8988T (cell line): Measurements from ENCODE around the gene MSI2.

Experiments used
- DNase-seq: peaks from one replicate; pipeline ENCODE4 v3.0.0; 2011

The MSI2 gene

DNA sequence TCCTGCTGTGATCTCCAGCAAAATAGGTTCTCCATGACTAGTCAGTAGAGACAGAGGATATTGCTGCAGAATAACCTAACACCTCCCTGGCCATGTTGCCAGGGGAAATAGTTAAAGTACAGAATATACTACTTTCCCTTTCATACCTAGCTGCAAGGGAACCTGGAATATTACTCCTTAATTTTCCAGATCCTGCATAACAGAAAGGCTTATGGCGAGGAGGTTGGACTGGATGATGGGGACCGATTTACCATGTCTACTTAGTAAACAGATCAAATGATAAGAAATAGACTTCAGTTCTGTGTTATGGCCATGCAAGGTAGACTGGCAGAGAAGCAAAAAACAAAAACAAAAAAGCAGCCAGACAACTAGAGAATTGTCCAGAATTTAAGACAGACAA, 117.4 kb downstream of the MSI2 start:
- no peak for DNase-seq

DNA sequence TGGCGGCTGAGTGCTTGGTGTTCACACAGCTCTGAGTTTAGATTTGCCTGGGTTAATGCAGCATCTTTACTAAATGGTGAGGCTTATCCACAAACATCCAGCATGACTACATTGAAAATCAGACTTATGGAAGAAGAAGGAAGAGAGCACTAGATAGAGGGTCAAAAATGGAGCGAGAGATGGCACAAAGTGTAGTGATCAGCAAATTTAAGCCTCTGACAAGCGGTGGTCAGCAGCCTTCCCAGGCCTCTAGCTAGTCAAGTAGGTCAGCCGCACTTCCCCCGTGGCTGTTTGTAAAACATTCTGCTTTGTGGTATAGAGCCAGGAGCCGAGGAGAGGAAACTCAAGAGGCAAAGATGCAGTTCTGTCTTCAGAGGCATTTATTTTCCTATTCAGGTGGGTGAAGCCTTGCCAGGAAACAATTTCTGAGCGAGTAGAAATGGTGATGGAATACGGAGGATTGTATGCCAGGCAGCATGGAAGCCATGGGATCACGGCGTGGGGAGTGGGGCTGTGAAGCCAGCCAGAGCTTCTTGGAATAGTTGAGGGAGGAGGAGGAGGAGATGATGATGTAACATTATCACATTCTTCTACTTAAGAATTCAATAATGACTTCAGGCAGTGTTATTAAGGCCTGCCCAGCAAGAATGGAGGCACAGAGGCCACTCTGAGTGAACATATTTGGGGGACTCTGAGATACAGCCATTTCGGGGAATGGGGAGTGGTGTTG, 118.9 kb downstream of the MSI2 start:
- DNase-seq, result no peak

GRCh38 chr17:57375770-57376225, 119.5 kb downstream of the MSI2 start:
- no peak for DNase-seq

DNA sequence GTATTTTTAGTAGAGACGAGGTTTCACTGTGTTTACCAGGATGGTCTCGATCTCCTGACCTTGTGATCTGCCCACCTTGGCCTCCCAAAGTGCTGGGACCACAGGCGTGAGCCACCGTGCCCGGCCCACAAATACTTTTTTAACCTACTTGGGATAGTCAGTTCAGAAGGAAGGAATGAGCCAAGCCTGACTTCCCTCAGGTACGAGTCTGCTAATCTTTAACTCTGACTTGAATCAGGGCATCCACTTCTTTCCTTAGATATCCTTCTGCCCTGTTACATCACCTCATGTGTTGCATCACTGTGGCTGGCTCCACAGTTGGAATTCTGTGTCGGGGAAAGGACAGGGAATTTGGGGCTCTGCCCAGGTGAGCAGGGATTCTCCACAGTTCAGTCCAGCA, 120.8 kb downstream of the MSI2 start:
- DNase-seq, result no peak

DNA sequence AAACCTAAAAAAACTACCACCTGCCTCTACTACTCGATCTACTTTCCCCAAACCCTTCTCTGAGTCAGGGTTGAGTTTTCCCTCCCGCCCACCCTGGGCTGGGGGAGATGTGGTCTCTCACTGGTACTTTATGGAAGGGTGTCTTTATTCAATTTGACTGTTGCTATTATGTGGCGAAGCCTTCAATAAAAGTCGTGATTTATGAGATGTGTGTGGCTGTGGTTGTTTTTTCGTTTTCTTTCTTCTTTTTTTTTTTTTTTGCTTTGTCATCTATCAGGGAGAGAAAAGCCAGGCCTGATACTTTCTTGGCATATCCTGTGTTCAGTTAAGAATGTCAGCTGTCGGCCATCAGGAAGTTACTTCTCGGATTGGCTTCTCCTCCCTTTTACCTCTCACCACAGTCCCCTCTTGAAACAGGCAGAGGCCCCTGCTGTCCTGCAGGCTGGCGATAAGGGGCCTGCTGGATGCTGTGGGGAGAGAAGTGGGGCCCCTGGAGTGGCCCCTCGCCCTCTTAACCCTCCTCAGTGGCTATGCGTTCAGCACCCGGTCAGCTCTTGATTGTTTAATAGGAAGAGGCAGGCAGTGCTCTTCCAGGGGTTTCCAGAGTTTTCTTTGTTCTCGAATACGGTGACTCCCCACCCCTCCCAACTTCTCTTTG, 123.0 kb downstream of the MSI2 start:
- no peak for DNase-seq

DNA sequence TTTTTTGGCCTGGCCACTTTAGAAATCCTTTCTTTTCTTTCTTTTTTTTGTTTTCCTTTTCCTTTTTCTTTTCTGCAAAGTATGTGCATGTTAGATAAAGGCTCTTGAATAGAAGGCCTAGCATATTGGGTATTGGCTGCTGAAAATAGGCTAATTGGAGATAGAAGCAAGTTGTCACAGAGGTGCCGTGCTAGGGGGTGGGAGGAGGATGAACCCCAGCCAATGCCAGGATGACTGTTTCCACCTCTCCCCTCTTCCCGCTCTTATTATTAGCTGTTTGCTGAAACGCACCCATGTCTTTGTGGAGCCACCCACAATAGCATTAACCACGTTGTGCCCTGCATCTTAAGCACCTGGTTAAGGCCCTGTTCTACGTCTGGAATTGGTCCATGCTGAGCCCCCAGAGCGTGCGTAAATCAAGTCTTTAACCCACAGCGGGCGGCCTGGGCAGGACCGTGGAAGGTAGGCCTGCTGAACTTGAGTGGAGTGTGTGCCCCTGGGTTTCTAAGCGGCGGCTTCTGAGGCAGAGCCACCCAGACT, 123.6 kb downstream of the MSI2 start:
- DNase-seq, result no peak

DNA sequence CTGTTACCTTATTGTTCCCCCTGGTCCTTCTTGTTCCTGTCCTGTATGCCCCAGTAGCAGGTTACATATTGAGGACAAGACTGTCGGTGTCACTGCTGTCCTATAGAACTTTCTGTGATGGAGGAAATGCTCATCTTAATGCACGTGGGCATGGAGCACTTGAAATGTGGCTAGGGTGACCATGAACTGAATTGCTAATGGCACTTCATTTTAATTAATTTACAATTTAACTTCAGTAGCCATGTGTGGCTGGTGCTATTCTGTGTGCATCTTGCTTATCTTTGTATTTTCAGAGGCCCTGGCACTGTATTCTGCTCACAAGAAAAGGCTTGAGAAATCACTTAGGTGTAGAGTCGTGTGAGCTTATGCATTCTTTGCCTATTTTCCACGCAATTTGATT, 125.2 kb downstream of the MSI2 start:
- DNase-seq, result no peak

- DNase-seq, result no peak
Measured at GRCh38 chr17:57384219-57384618, 127.9 kb downstream of the MSI2 start.

DNA sequence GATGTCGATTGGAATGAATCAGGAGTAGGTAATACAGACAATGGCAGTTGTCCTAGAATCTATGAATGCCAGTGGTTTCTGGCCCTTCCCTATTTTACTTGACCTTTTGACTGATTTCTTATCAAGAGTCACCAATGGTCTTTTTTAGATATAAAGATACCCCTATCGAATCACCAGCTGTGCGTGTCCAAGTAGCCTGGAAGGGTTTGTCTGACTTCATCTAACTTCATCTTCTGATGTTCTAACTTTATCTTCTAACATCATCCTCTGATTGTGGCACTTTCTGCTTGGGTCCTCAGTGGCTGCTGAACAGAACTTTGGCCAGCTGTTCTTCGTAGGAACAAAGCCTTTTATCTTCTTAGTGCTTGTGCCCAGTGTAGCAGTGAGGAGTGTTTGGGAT, 129.7 kb downstream of the MSI2 start:
- no peak for DNase-seq

GRCh38 chr17:57387575-57387974, 131.3 kb downstream of the MSI2 start:
- DNase-seq, result no peak

DNA sequence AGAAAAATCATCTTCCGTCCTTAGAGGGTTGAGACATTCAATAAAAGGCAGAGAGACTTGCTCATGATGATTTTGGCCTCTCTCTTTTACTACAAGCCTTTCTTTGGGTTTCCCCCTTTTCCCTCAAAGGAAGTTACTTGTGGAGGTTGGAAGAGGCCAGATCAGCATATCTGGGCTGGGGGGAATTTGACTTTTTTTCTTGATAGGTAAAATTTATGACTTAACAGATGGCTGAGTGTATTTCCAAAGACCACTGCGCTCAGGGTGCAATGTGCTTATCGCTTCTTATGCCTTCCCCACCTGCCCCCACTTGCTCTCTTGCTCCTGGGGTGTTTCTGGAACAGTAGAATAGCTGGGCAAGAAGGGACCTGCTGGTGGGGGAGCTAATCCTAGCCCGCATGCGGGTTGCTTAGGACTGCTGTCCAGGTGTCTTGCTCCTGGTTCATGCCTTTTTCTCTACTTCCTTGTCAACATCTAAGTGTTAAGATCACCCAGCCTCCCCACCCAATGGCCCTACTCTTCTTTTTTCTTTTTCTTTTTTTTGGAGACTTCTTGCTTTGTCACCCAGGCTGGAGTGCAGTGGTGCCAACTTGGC, 131.9 kb downstream of the MSI2 start:
- no peak for DNase-seq

GRCh38 chr17:57389473-57389872, 133.2 kb downstream of the MSI2 start:
- no peak for DNase-seq

DNA sequence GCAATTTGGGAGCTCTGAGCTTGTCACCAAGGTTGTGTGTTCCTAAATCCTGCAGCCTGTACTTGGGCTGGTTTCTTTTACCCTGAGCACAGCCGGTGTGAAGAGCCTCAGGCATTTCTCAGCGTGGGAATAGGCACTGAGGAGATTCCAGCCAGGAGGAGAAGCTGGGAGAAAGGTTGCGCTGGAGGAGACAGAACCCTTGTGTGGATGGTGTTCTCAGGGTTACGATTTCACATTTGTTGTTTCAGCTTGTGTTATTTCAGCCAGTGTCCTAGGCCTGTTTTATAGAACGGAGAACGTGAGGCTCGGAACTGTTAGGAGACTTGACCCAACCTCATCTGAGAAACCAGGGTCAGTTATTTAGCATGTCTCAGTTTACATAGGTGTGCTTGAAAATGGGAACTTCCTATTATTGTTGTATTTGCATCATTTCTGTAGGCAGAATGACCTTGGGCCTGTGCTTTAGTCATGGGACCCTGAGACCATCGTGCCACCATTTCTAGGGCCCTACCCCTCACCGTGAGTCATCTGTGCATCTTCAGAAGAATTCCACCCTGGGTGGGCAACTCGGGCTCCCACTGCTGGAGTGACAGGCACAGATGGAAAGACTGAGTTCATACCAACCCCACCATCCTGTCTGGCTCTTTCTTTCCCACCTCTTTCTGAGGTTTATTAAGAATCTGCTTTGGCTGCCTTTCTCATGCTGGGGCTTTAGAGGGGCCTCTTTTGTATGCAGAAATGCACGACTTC, 134.9 kb downstream of the MSI2 start:
- DNase-seq, result no peak

DNA sequence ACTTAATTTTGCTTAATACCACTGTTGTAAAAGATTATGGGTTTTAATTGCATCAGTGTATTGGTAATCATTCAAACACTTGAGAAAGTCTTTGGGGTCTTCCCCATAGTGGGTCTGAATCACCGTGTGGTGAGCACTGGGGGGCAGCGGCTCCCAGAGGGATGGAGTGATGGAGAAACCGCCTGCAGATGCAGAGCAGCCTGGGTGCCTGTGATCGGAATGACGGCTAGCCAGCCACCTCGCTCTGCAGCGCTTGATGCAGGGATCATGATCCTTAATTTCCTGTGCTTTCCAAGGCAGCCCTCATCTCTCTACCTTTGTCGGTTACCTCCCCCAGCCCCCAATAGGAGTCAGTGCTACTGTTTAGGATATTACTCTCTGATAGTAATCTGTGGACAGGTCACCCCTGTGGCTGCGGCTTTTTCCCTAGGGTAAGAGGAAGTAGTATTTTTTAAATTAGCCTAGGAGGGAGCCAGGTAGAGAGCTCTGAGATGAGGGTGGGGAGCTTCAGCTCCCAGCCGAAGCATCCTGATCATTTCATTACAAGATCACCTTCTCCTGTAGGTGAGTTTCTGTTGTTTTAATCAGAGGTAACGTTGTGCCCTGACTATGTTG, 135.6 kb downstream of the MSI2 start:
- DNase-seq, result no peak

- DNase-seq, result no peak
Measured at GRCh38 chr17:57393368-57393767, 137.0 kb downstream of the MSI2 start.

DNA sequence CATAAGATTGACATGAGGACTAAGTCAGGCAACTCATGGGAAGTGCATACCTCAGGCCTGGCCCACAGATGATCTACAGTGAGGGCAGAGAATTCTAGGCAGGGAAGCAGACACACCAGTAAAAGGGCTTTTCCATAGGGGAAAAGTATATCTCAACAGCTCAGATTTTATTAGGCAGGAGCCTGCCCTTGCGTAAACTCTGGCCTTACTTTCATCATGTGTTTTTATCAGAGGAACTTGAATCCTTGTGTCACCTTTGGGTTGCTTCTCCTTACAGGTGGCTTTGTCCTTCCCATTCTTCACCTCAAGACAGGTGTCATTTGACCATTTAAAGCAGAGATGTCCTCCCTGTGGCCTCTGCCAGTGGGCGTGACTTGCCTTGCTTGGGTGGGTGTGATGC, 138.1 kb downstream of the MSI2 start:
- no peak for DNase-seq

DNA sequence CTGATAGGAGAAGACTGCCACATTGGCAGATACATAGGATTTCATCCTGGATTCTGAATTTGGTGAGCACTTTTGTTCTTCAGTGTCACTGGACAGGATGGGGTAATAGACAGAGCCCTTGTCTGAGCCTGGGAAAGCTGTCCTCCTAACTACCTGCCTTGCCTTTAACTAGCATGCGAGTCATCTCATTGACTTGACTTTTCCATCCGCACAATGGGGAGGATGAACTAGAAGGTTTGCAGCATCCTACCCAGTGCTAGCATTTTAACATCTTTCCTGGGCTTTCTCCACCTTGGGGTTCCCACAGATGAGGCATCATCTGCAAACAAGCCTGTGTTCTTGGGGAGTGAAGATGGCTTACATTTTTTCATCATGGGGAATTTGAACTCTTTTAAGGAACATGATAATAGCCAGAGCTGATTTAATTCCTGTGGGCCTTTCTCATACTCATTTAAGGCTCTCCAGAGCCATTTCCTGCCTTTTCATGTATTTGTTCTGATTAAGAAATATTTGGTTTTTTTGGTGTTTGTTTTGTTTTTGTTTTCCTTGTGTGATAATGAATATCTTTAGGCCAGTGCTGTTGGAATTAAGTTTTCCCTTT, 139.5 kb downstream of the MSI2 start:
- DNase-seq, result no peak

DNA sequence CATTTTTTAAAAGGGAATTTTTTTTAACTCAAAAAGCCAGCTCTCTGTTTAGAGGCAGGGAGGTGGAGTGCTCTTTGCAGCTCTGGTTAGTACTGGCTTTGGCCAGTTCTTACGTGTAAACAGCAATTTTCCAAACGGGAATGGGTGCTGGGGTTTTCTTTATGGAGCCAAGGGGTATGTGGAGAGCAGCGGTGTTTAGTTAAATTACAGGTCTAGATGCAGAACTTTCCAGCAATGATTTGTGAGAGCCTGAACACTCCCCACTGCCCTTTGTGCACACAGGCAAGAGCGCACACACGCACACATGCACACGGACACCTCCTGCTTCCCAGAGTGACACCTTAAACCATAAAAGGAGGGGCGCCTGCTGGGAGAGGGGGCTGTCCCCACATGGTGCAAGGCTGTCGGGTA, 140.2 kb downstream of the MSI2 start:
- DNase-seq, result no peak

DNA sequence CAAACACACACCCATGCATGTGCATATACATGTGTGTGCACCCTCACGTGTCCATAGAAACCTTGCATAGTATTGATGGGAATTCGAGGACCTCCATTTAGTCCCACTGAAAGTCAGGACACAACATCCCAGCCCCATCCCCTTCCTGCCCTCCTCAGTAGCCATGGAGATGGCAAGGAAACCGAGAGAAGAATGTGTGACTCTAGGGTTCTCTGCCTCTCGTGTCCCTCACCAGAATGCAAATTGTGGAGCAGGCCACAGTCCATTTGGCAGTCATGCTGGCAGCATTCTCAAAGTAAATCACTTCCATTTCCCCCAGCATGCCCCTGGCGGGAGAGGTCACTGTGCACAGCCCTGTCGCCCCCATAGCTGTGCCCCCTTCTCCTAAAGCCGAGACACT, 141.1 kb downstream of the MSI2 start:
- DNase-seq, result no peak

DNA sequence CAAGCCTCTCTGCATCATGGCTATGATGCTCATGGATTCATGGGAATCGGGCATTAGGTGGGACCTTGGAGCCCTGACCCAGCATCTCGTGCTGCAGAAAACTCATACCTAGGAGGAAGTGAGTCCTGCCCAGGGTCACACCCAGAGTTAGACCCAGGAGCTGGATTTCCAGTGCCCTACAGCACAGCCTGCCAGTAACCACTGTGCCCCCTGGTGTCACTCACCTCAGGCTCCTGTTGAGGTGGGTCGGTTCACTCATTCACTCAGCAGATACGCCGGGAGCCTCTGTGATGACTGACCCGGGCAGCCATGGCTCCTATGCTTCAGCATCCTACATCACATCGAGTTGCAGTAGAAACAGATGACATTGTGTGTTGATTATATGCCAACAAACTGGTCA, 143.4 kb downstream of the MSI2 start:
- no peak for DNase-seq

DNA sequence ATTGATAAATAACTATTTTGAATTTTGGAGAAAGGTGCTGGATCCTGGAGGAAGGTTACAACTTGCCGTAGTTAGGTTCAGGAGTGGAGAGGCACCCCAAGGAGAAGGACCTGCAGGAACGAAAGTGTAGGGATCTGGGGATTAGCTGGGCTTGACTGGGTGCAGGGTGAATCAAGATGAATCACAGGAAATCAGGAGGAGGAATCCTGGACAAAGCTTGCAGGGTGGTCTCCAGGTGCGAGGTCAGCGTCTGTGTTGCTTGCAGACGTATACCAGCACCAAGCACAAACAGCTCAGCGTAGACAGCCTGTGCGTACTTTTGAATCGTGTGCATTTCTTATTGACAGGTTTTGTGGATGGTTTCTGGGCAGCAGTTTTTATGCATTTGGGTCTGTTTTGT, 144.3 kb downstream of the MSI2 start:
- DNase-seq, result no peak
